Uterus (tissue), 4 donors: Measurements from ENCODE around the gene ATRN. TPM values are rescaled to one million over a fixed set of nuclear protein-coding genes. Genes with fewer than 3 reads are reported as not detected.

Source experiments
- DNase-seq, 2 donors: peaks; one replicate each; pipeline ENCODE4 v3.0.0-alpha.2; 2019 to 2020
- H3K27ac ChIP-seq, 2 donors: fragments of 200-600 bp; sonication (generic); 1 replicate in 1 of 2; 2 replicates in 1 of 2; pipeline ENCODE4 v1.5.1; 2016 to 2018
- H3K27me3 ChIP-seq, 2 donors: fragments of 200-600 bp; sonication (generic); one replicate each; pipeline ENCODE4 v1.5.1; 2018 to 2019; ENCODE audit warnings: control low read depth in 1 of 2
- H3K36me3 ChIP-seq, 2 donors: fragments of 200-600 bp; sonication (generic); one replicate each; pipeline ENCODE4 v1.5.1; 2019; ENCODE audit warnings: control low read depth in 1 of 2
- H3K4me1 ChIP-seq, 2 donors: fragments of 200-600 bp; sonication (generic); one replicate each; pipeline ENCODE4 v1.5.1; 2018 to 2019; ENCODE audit warnings: control low read depth in 1 of 2
- H3K4me3 ChIP-seq, 2 donors: fragments of 200-600 bp; sonication (generic); 1 replicate in 1 of 2; 2 replicates in 1 of 2; pipeline ENCODE4 v1.5.1; 2018 to 2019; ENCODE audit warnings: mild to moderate bottlenecking in 1 of 2
- H3K9me3 ChIP-seq, 2 donors: fragments of 200-600 bp; sonication (generic); one replicate each; pipeline ENCODE4 v1.5.1; 2019; ENCODE audit warnings: control low read depth in 1 of 2
- POLR2A ChIP-seq, 2 donors: fragments of 450-650 bp; IDR thresholded peaks; one replicate each; pipeline ENCODE4 v1.6.1; 2016; ENCODE audit warnings: antibody characterized with exemption in 2 of 2, mild to moderate bottlenecking in 1 of 2, moderate library complexity in 1 of 2
- intact Hi-C: fragments of 100-400 bp; cut with DNase I; formaldehyde crosslinking; loops from one replicate; pipeline ENCODE4 v1.15.1; 2023; ENCODE audit warnings: low total_unique reads
- total RNA-seq, 4 donors: library from RNA; depleted of rRNA in 3 of 4; stranded (reverse); fragments of >200 nt in 3 of 4; gene quantifications; one replicate each; pipeline versions ENCODE4 v1.1.0 to v1.2.4, GENCODE V29; 2014 to 2023
- TF ChIP-seq, protein P1 (sequence below), 4 experiments: fragments of 200-600 bp in 2 of 4; fragments of 450-650 bp in 2 of 4; sonication (generic) in 2 of 4; IDR thresholded peaks; one replicate each; pipeline ENCODE4 v1.5.1; 2016 to 2019; ENCODE audit warnings: antibody characterized with exemption in 4 of 4, mild to moderate bottlenecking in 2 of 4, moderate library complexity in 1 of 4
- donor health status: DM: yes; HTN: yes; CAD: no.

ATRN gene
- total RNA-seq, 4 donors from 2014 or later: 7.4 to 76.7 (median 21.2) TPM

- TF ChIP-seq, protein P1, sequence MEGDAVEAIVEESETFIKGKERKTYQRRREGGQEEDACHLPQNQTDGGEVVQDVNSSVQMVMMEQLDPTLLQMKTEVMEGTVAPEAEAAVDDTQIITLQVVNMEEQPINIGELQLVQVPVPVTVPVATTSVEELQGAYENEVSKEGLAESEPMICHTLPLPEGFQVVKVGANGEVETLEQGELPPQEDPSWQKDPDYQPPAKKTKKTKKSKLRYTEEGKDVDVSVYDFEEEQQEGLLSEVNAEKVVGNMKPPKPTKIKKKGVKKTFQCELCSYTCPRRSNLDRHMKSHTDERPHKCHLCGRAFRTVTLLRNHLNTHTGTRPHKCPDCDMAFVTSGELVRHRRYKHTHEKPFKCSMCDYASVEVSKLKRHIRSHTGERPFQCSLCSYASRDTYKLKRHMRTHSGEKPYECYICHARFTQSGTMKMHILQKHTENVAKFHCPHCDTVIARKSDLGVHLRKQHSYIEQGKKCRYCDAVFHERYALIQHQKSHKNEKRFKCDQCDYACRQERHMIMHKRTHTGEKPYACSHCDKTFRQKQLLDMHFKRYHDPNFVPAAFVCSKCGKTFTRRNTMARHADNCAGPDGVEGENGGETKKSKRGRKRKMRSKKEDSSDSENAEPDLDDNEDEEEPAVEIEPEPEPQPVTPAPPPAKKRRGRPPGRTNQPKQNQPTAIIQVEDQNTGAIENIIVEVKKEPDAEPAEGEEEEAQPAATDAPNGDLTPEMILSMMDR (IDR thresholded peaks at IDR 0.05): no peak
- TF ChIP-seq POLR2A (IDR thresholded peaks at IDR 0.05): no peak
- H3K36me3 ChIP-seq: no peaks in the 10 kb centered on the region
- H3K27ac ChIP-seq: no peak overlapping the region
- DNase-seq: no peak
- intact Hi-C loops: no loop called here
- H3K27me3 ChIP-seq: peaks cover 0 to 5% of the 10 kb centered on the region in 2 donors
- H3K9me3 ChIP-seq: no peaks in the 10 kb centered on the region
- H3K4me3 ChIP-seq: no peak overlapping the region
- no peaks in the 10 kb centered on the region for H3K4me1 ChIP-seq
Measured at GRCh38 chr20:3654326-3655130, 183.7 kb downstream of the ATRN start.

DNA sequence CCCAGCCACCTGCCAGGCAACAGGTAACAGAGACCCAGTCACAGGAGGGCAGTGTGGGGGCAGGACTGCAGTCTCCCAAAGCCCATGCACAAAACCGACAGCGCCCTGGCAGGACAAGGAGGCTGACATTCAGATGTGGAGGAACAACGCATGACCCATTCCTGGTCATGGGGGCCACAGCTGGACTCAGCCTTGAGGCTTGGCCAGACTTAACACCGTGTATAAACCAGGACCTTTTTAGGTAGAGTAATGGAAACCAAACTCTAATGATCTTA lies 184.2 kb downstream of the ATRN start:
- Histone ChIP-seq H3K27ac (no peak overlapping the region), H3K36me3 (no peaks in the 10 kb centered on the region), H3K4me3 (no peak overlapping the region), H3K9me3 (no peaks in the 10 kb centered on the region), H3K4me1 (no peaks in the 10 kb centered on the region), H3K27me3 (peaks cover 0 to 10% of the 10 kb centered on the region in 2 donors)
- TF ChIP-seq, protein P1 (IDR thresholded peaks at IDR 0.05): no peak
- no peak for TF ChIP-seq POLR2A (IDR thresholded peaks at IDR 0.05)
- no peak for DNase-seq
- intact Hi-C loops: no loop called here

DNA sequence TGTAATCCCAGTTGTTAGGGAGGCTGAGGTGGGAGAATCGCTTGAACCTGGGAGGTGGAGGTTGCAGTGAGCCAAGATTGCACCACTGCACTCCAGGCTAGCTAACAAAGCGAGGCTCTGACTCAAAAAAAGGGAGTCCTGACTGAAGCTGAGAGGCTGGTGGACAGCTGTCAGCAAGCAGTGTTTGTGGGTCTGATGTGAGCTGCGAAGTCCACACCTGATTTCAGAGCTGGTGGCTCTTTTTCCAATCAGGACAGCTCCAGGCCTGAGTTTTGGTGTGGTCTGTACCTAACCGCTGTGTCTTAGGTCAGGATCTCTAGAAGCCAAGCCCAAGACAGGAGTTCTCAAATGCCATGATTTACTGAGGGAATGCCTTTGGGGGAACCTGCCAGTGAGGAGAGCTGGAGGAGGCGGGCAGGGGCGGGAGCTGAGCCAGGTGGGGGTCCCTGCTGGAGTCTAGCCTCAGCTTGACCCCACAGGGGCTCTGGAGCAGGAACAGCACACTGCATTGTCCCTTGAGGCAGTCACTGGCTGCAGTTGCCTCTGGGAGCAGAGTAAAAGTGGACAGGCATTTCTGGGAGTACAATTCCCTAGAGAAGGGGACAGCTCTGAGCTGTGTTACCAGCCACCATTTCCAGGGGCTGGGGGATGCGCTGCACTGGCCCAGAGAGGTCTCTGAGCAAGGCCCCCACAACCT lies 187.3 kb downstream of the ATRN start:
- intact Hi-C loops: no loop called here
- TF ChIP-seq, protein P1 (IDR thresholded peaks at IDR 0.05): no peak
- TF ChIP-seq POLR2A (IDR thresholded peaks at IDR 0.05): no peak

GRCh38 chr20:3658716-3659491 lies 188.1 kb downstream of the ATRN start:
- H3K27me3 ChIP-seq: peaks cover 5 to 15% of the 10 kb centered on the region in 2 donors
- TF ChIP-seq, protein P1 (IDR thresholded peaks at IDR 0.05): no peak
- no peak for TF ChIP-seq POLR2A (IDR thresholded peaks at IDR 0.05)
- DNase-seq: no peak

More for the DNA sequence above, 187.3 kb downstream of the ATRN start:
- Histone ChIP-seq H3K27me3 (peaks cover 5 to 15% of the 10 kb centered on the region in 2 donors), H3K4me1 (peaks cover 0 to 7% of the 10 kb centered on the region in 2 donors), H3K36me3 (no peaks in the 10 kb centered on the region), H3K27ac (no peak overlapping the region), H3K4me3 (no peak overlapping the region), H3K9me3 (no peaks in the 10 kb centered on the region)
- DNase-seq: no peak

More at GRCh38 chr20:3658716-3659491, 188.1 kb downstream of the ATRN start:
- no peaks in the 10 kb centered on the region for H3K9me3 ChIP-seq
- no peaks in the 10 kb centered on the region for H3K36me3 ChIP-seq
- intact Hi-C loops: no loop called here
- H3K4me1 ChIP-seq: peaks cover 0 to 7% of the 10 kb centered on the region in 2 donors
- H3K4me3 ChIP-seq: no peak overlapping the region
- H3K27ac ChIP-seq: no peak overlapping the region
